ENCODE measurements around the gene AHDC1. TPM values are rescaled to one million over a fixed set of nuclear protein-coding genes. Genes with fewer than 3 reads are reported as not detected.

AHDC1 gene
- total and polyA plus RNA-seq, 12 donors = 17.0 to 53.1 (median 40.7) TPM

DNA sequence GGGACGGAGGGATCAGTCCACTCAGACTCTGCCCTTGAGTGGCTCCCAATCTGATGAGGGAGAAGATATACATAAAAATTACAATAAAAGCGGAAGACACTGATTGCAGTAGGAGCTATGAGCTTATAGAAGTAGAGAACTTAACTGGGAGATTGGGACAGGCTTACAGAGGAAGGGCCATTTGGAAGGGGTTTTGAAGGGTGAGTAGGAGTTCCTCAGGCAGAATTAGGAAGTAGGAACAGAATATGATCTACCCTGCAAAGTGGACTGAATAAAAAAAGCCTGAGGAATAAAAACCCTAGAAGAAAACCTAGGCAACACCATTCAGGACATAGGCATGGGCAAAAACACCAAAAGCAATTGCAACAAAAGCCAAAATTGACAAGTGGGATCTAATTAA, 104.8 kb downstream of the AHDC1 start:
- no peak for ATAC-seq
- no peaks in the 10 kb centered on the region for H3K36me3 ChIP-seq
- intact Hi-C loops (cut with DNase I) = loop anchor here in 1 of 10 donors (10.0 kb wide), 1 partner anchor 106 kb away; the partner anchor contains the start of gene AHDC1
- TF ChIP-seq, protein P1, sequence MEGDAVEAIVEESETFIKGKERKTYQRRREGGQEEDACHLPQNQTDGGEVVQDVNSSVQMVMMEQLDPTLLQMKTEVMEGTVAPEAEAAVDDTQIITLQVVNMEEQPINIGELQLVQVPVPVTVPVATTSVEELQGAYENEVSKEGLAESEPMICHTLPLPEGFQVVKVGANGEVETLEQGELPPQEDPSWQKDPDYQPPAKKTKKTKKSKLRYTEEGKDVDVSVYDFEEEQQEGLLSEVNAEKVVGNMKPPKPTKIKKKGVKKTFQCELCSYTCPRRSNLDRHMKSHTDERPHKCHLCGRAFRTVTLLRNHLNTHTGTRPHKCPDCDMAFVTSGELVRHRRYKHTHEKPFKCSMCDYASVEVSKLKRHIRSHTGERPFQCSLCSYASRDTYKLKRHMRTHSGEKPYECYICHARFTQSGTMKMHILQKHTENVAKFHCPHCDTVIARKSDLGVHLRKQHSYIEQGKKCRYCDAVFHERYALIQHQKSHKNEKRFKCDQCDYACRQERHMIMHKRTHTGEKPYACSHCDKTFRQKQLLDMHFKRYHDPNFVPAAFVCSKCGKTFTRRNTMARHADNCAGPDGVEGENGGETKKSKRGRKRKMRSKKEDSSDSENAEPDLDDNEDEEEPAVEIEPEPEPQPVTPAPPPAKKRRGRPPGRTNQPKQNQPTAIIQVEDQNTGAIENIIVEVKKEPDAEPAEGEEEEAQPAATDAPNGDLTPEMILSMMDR (IDR thresholded peaks at IDR 0.05) = no peak
- no peak for DNase-seq
- no peak overlapping the region for H3K4me3 ChIP-seq
- H3K9me3 ChIP-seq = no peaks in the 10 kb centered on the region
- no peaks in the 10 kb centered on the region for H3K27me3 ChIP-seq
- whole genome bisulfite sequencing, 2 donors = 96 to 98% methylated on average over 2 of the region's 2 CpGs
- H3K4me1 ChIP-seq = peaks cover 11 to 25% (median 18%) of the 10 kb centered on the region in 9 donors
- no peak overlapping the region for H3K27ac ChIP-seq

DNA sequence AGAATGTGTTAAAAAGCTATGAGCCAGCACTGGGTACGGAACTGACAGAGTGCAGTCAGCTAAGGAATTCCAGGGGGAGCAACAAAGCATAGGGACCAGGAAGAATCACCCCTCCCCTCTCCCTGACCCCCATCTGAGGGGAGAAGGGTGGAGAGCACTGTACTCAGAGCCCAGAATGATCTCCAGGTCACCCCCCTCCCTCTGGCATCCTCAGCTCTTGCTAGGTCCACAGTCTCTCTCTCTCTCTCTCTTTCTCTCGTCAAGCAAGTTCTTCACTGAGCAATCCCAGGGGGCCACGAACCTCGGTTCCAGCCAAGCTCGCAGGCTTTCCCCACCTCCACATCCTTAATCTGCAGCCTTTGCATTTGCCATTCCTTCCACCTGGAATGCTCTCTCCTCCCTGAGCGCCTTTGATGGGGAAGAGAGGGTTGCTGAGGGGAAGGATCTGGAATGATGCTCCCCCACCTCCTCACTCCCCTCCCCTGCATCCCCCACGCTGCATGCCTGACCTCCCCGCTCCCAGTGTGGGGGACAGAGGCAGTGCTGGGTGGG, 107.3 kb downstream of the AHDC1 start:
- H3K9me3 ChIP-seq = no peaks in the 10 kb centered on the region
- peak in 6 of 8 donors; percentile 20 to 45 (median 33) for ATAC-seq
- 15 to 21% methylated on average over 8 of the region's 8 CpGs for WGBS, 2 donors
- H3K27me3 ChIP-seq = no peaks in the 10 kb centered on the region
- peak overlapping the region in 2 of 10 donors; percentile 26 to 30 for H3K27ac ChIP-seq
- no peaks in the 10 kb centered on the region for H3K36me3 ChIP-seq
- peak overlapping the region in 5 of 10 donors; percentile 4 to 28 (median 19) for H3K4me3 ChIP-seq
- DNase-seq = peak; percentile 34 to 50
- TF ChIP-seq, protein P1 (IDR thresholded peaks at IDR 0.05) = peak in 4 of 9 donors; percentile 23 to 44 (median 28)
- H3K4me1 ChIP-seq = peaks cover 14 to 30% (median 23%) of the 10 kb centered on the region in 9 donors
- intact Hi-C loops (cut with DNase I) = loop anchor here in 1 of 10 donors (10.0 kb wide), 1 partner anchor 108 kb away; the partner anchor contains the start of gene AHDC1

DNA sequence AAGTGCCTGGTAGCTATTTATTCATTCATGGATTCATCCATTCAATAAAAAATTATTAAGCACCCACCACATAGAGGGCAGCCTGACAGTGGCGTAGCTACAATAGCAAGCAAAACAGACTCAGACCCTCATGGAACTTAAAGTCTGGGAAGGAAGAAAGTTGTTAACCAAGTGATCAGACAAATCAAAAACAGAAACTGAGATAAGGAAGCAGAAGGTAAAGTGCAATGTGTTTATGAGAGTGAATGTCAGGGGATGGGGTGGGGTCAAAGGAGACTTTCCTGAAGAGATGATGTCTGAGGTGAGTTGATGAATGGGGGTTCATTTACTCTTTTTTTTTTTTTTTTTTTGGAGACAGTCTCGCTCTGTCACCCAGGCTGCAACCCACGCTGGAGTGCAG, 111.1 kb downstream of the AHDC1 start:
- Histone ChIP-seq H3K4me3 (no peak overlapping the region), H3K27me3 (no peaks in the 10 kb centered on the region), H3K9me3 (no peaks in the 10 kb centered on the region), H3K4me1 (peaks cover 24 to 52% (median 48%) of the 10 kb centered on the region in 9 donors), H3K36me3 (no peaks in the 10 kb centered on the region), H3K27ac (peak overlapping the region; percentile 86 to 100 (median 100))
- TF ChIP-seq, protein P1 (IDR thresholded peaks at IDR 0.05) = no peak
- ATAC-seq (no peak), DNase-seq (no peak)
- intact Hi-C loops (cut with DNase I) = loop anchor here in 5 of 10 donors (5.0 to 10.0 kb wide), 4 partner anchors 35 to 112 kb away; partner anchors contain the start of gene AHDC1 (in 1 of the 5)
- whole genome bisulfite sequencing, 2 donors = 91 to 92% methylated on average over 3 of the region's 3 CpGs

DNA sequence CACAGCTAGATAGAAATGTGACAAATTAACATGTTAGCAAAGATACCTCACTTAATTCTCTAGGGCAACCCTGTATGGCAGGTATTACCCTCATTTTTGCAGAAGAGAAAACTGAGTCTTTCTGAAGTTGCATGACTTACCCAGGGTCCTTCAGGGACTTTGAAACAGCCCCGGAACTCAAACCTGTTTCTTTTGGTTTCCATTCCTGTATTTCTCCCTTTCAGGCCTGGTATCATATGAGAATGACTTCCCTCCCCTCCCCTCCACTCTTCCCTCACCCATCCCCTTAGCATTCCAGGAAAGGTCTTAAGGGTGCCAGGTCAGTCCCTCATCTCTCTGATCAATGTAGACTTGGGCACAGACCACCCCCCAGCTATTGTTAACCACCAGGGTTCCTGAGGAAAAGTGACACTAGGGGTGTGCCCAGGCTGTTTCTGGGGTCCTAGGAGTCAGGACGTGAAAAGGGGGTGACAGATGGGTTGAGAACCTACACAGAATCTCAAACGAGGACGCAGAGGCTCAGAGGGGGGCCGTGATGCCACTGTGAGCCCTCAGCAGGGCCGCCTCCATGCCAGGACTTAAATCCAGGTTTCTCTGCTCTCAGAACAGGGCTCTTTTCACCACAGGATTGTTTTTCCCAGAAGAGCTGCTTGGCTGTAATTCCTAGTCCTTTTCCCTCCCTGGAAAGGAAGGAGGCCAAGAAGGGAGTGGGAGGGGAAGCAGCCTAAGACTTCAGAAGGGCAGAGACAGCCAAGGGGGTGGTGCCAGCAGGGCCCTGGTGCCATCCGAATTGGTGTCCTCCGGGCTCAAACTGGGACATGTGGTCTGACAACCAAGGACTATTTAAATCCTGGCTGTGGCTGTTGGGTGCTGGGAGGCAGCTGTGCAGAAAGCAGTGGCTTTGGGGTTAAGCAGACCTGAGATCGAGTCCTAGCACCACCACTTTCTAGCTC, 111.9 kb downstream of the AHDC1 start:
- no peak overlapping the region for H3K4me3 ChIP-seq
- no peaks in the 10 kb centered on the region for H3K9me3 ChIP-seq
- TF ChIP-seq, protein P1 (IDR thresholded peaks at IDR 0.05) = no peak
- H3K27ac ChIP-seq = peak overlapping the region; percentile 86 to 100 (median 100)
- ATAC-seq = no peak
- intact Hi-C loops (cut with DNase I) = loop anchor here in 5 of 10 donors (2.0 to 10.0 kb wide), 6 partner anchors 13 to 113 kb away; partner anchors contain the start of gene AHDC1 (in 1 of the 5)
- H3K36me3 ChIP-seq = no peaks in the 10 kb centered on the region
- peak; percentile 53 to 70 for DNase-seq
- peaks cover 24 to 55% (median 50%) of the 10 kb centered on the region in 9 donors for H3K4me1 ChIP-seq
- 27 to 28% methylated on average over 9 of the region's 9 CpGs for WGBS, 2 donors
- H3K27me3 ChIP-seq = no peaks in the 10 kb centered on the region
